CD4-positive, alpha-beta T cell (primary cell): Measurements from ENCODE around the gene FBXL13. TPM values are rescaled to one million over a fixed set of nuclear protein-coding genes. Genes with fewer than 3 reads are reported as not detected.

Experiments used
- ATAC-seq: fragments of 200-7000 bp; cut with Tn5 transposase; one replicate; pipeline ENCODE4 v1.10.0; 2022; ENCODE audit warnings: mild to moderate bottlenecking; ENCODE audit not compliant: poor library complexity
- CTCF ChIA-PET: fragments of 350-600 bp; sonication (Branson Sonifier 250); formaldehyde crosslinking; loops from one replicate; lab custom pipeline; 2021; ENCODE audit warnings: antibody characterized with exemption, inconsistent platforms; lab: Charles Lee
- POLR2A ChIA-PET: fragments of 350-600 bp; sonication (Branson Sonifier 250); formaldehyde crosslinking; loops from one replicate; lab custom pipeline; 2021; ENCODE audit warnings: antibody characterized with exemption, inconsistent platforms; lab: Charles Lee
- DNase-seq, 14 experiments: peaks; one replicate each; pipeline ENCODE4 v3.0.0-alpha.2; 2013 to 2020; ENCODE audit warnings: mixed read lengths in 2 of 14
- H3K27ac ChIP-seq, 2 donors: one replicate each; pipeline versions ENCODE4 v1.5.1 to v1.7.0; 2013; ENCODE audit warnings: low read length in 2 of 2, low read depth in 1 of 2, mild to moderate bottlenecking in 1 of 2
- H3K27me3 ChIP-seq, 2 experiments: 1 replicate in 1 of 2; 2 replicates in 1 of 2; pipeline versions ENCODE4 v1.6.1 to v1.7.0; 2013; ENCODE audit warnings: low read length in 2 of 2, control low read depth in 1 of 2, mild to moderate bottlenecking in 1 of 2, moderate library complexity in 1 of 2; ENCODE audit not compliant: insufficient read depth in 2 of 2, control insufficient read depth in 1 of 2
- H3K36me3 ChIP-seq: one replicate; pipeline ENCODE4 v1.6.1; 2013; ENCODE audit warnings: low read length, control low read depth; ENCODE audit not compliant: insufficient read depth
- H3K4me1 ChIP-seq: one replicate; pipeline ENCODE4 v1.6.1; 2013; ENCODE audit warnings: low read length, control low read depth; ENCODE audit not compliant: insufficient read depth
- H3K4me3 ChIP-seq: one replicate; pipeline ENCODE4 v1.5.1; 2013; ENCODE audit warnings: mild to moderate bottlenecking, low read length, moderate library complexity
- H3K9me3 ChIP-seq, 2 experiments: 1 replicate in 1 of 2; 2 replicates in 1 of 2; pipeline versions ENCODE4 v1.6.1 to v1.7.0; 2013; ENCODE audit warnings: low read length in 2 of 2, mild to moderate bottlenecking in 2 of 2, control low read depth in 1 of 2, moderate library complexity in 1 of 2; ENCODE audit not compliant: control insufficient read depth in 1 of 2, insufficient read depth in 1 of 2
- H3K27ac Mint-ChIP-seq: one replicate; pipeline ENCODE4 v1.8.0; 2020; ENCODE audit warnings: mixed read lengths
- H3K27me3 Mint-ChIP-seq: one replicate; pipeline ENCODE4 v1.8.0; 2021; ENCODE audit warnings: mixed read lengths
- H3K36me3 Mint-ChIP-seq: one replicate; pipeline ENCODE4 v1.8.0; 2021; ENCODE audit warnings: low read depth, mixed read lengths
- H3K4me1 Mint-ChIP-seq: one replicate; pipeline ENCODE4 v1.8.0; 2021; ENCODE audit warnings: low read depth, mixed read lengths
- H3K4me3 Mint-ChIP-seq: one replicate; pipeline ENCODE4 v1.8.0; 2020; ENCODE audit warnings: mild to moderate bottlenecking, mixed read lengths
- H3K9me3 Mint-ChIP-seq: one replicate; pipeline ENCODE4 v1.8.0; 2020; ENCODE audit warnings: mixed read lengths
- CTCF ChIP-seq: fragments of 200-600 bp; IDR thresholded peaks from one replicate; pipeline ENCODE4 v1.8.0; 2022; ENCODE audit warnings: antibody characterized with exemption, mild to moderate bottlenecking
- intact Hi-C, 2 experiments: fragments of 100-400 bp; cut with DNase I in 1 of 2; cut with micrococcal nuclease in 1 of 2; formaldehyde crosslinking; loops; one replicate each; pipeline versions ENCODE4 v1.15.1 to v1.9.0; 2023 to 2025; cut with DNase I, micrococcal nuclease
- total RNA-seq, 174 experiments: library from RNA in 2 of 174; stranded (reverse) in 2 of 174; gene quantifications; one replicate each; pipeline ENCODE4 v1.2.3 and lab custom pipeline; 2021 to 2026

FBXL13 gene
- total RNA-seq, 2 experiments from 2014 or later: 0.89 to 1.4 TPM

GRCh38 chr7:102976493-102976892 is 98.1 kb downstream of the FBXL13 start:
- no peak overlapping the region for H3K27ac Mint-ChIP-seq

GRCh38 chr7:102975854-102976253 is 98.7 kb downstream of the FBXL13 start:
- ChIA-PET POLR2A (no interaction called here), CTCF (no interaction called here)
- H3K36me3 ChIP-seq: no peaks in the 10 kb centered on the region
- Mint-ChIP-seq H3K9me3 (no peaks in the 10 kb centered on the region), H3K27me3 (no peaks in the 10 kb centered on the region), H3K4me1 (no peaks in the 10 kb centered on the region), H3K27ac (no peak overlapping the region), H3K4me3 (no peak overlapping the region), H3K36me3 (no peaks in the 10 kb centered on the region)
- no peaks in the 10 kb centered on the region for H3K27me3 ChIP-seq
- ATAC-seq: no peak
- no peaks in the 10 kb centered on the region for H3K9me3 ChIP-seq
- H3K4me3 ChIP-seq: no peak overlapping the region
- H3K4me1 ChIP-seq: no peaks in the 10 kb centered on the region
- no peak for DNase-seq
- no peak for TF ChIP-seq CTCF
- intact Hi-C loops: no loop called here
- H3K27ac ChIP-seq: no peak overlapping the region

More at GRCh38 chr7:102976493-102976892, 98.1 kb downstream of the FBXL13 start:
- H3K9me3 ChIP-seq: no peaks in the 10 kb centered on the region
- TF ChIP-seq CTCF: no peak
- ATAC-seq: no peak
- no peaks in the 10 kb centered on the region for H3K36me3 ChIP-seq
- no peak overlapping the region for H3K4me3 ChIP-seq
- intact Hi-C loops: no loop called here
- Mint-ChIP-seq H3K4me3 (no peak overlapping the region), H3K9me3 (no peaks in the 10 kb centered on the region), H3K4me1 (no peaks in the 10 kb centered on the region), H3K36me3 (no peaks in the 10 kb centered on the region), H3K27me3 (no peaks in the 10 kb centered on the region)
- CTCF ChIA-PET: no interaction called here
- no peaks in the 10 kb centered on the region for H3K27me3 ChIP-seq
- DNase-seq: no peak
- H3K4me1 ChIP-seq: no peaks in the 10 kb centered on the region
- POLR2A ChIA-PET: no interaction called here
- no peak overlapping the region for H3K27ac ChIP-seq

- Mint-ChIP-seq H3K27ac (no peak overlapping the region), H3K4me1 (no peaks in the 10 kb centered on the region), H3K36me3 (no peaks in the 10 kb centered on the region), H3K9me3 (no peaks in the 10 kb centered on the region), H3K4me3 (no peak overlapping the region), H3K27me3 (no peaks in the 10 kb centered on the region)
- Histone ChIP-seq H3K9me3 (no peaks in the 10 kb centered on the region), H3K36me3 (no peaks in the 10 kb centered on the region), H3K27ac (no peak overlapping the region), H3K4me3 (no peak overlapping the region), H3K27me3 (no peaks in the 10 kb centered on the region), H3K4me1 (no peaks in the 10 kb centered on the region)
- no peak for TF ChIP-seq CTCF
- intact Hi-C loops: no loop called here
- ATAC-seq (no peak), DNase-seq (no peak)
- ChIA-PET POLR2A (no interaction called here), CTCF (no interaction called here)
Measured at GRCh38 chr7:102974366-102975236, 100.0 kb downstream of the FBXL13 start.
